ENCODE results near the gene EXOC7.
"Not testable (repeated sequence)": the region's sequence is repeated elsewhere in the genome, so short reads cannot be mapped to it uniquely, and the experiment has no call there.

EXOC7 gene

GRCh38 chr17:76044475-76045007, 59.0 kb downstream of the EXOC7 start:
- H3K4me1 ChIP-seq (ENCODE audit: control insufficient read depth, insufficient read depth, low read length), result peaks cover 22% of the 10 kb centered on the region
- not testable (repeated sequence) for H3K27ac ChIP-seq (ENCODE audit: low read depth, low read length); H3K27me3 ChIP-seq (ENCODE audit: control insufficient read depth, insufficient read depth, low read length); H3K9ac ChIP-seq (ENCODE audit: low read depth, low read length); H3K4me3 ChIP-seq (ENCODE audit: low read depth, low read length); H3K9me3 ChIP-seq (ENCODE audit: control insufficient read depth, insufficient read depth, low read length)
- peaks cover 95% of the 10 kb centered on the region for H3K36me3 ChIP-seq (ENCODE audit: control insufficient read depth, insufficient read depth, low read length)

- not testable (repeated sequence) for H3K4me3 ChIP-seq (ENCODE audit: low read depth, low read length); H3K9me3 ChIP-seq (ENCODE audit: control insufficient read depth, insufficient read depth, low read length); H3K27ac ChIP-seq (ENCODE audit: low read depth, low read length); H3K9ac ChIP-seq (ENCODE audit: low read depth, low read length); H3K27me3 ChIP-seq (ENCODE audit: control insufficient read depth, insufficient read depth, low read length)
- Histone ChIP-seq H3K36me3 (ENCODE audit: control insufficient read depth, insufficient read depth, low read length) (peaks cover 92% of the 10 kb centered on the region), H3K4me1 (ENCODE audit: control insufficient read depth, insufficient read depth, low read length) (peaks cover 18% of the 10 kb centered on the region)
Observed at GRCh38 chr17:76042868-76043267, 60.7 kb downstream of the EXOC7 start.

- Histone ChIP-seq H3K9me3 (ENCODE audit: control insufficient read depth, insufficient read depth, low read length) (no peaks in the 10 kb centered on the region), H3K4me3 (ENCODE audit: low read depth, low read length) (no peak overlapping the region), H3K27me3 (ENCODE audit: control insufficient read depth, insufficient read depth, low read length) (no peaks in the 10 kb centered on the region), H3K36me3 (ENCODE audit: control insufficient read depth, insufficient read depth, low read length) (peaks cover 74% of the 10 kb centered on the region), H3K4me1 (ENCODE audit: control insufficient read depth, insufficient read depth, low read length) (peaks cover 25% of the 10 kb centered on the region), H3K9ac (ENCODE audit: low read depth, low read length) (no peak overlapping the region), H3K27ac (ENCODE audit: low read depth, low read length) (peak overlapping the region; percentile 90)
Observed at GRCh38 chr17:76040376-76040775, 63.2 kb downstream of the EXOC7 start.

GRCh38 chr17:76039121-76039520, 64.5 kb downstream of the EXOC7 start:
- Histone ChIP-seq H3K27ac (ENCODE audit: low read depth, low read length) (peak overlapping the region; percentile 90), H3K4me1 (ENCODE audit: control insufficient read depth, insufficient read depth, low read length) (peaks cover 25% of the 10 kb centered on the region), H3K9ac (ENCODE audit: low read depth, low read length) (no peak overlapping the region), H3K36me3 (ENCODE audit: control insufficient read depth, insufficient read depth, low read length) (peaks cover 61% of the 10 kb centered on the region), H3K27me3 (ENCODE audit: control insufficient read depth, insufficient read depth, low read length) (no peaks in the 10 kb centered on the region), H3K9me3 (ENCODE audit: control insufficient read depth, insufficient read depth, low read length) (no peaks in the 10 kb centered on the region), H3K4me3 (ENCODE audit: low read depth, low read length) (no peak overlapping the region)

GRCh38 chr17:76038050-76038449, 65.5 kb downstream of the EXOC7 start:
- Histone ChIP-seq H3K4me3 (ENCODE audit: low read depth, low read length) (no peak overlapping the region), H3K9ac (ENCODE audit: low read depth, low read length) (no peak overlapping the region), H3K36me3 (ENCODE audit: control insufficient read depth, insufficient read depth, low read length) (peaks cover 50% of the 10 kb centered on the region), H3K4me1 (ENCODE audit: control insufficient read depth, insufficient read depth, low read length) (peaks cover 25% of the 10 kb centered on the region), H3K27me3 (ENCODE audit: control insufficient read depth, insufficient read depth, low read length) (no peaks in the 10 kb centered on the region), H3K9me3 (ENCODE audit: control insufficient read depth, insufficient read depth, low read length) (no peaks in the 10 kb centered on the region), H3K27ac (ENCODE audit: low read depth, low read length) (no peak overlapping the region)

GRCh38 chr17:76036497-76037261, 66.9 kb downstream of the EXOC7 start:
- Histone ChIP-seq H3K4me3 (ENCODE audit: low read depth, low read length) (no peak overlapping the region), H3K9me3 (ENCODE audit: control insufficient read depth, insufficient read depth, low read length) (no peaks in the 10 kb centered on the region), H3K4me1 (ENCODE audit: control insufficient read depth, insufficient read depth, low read length) (peaks cover 25% of the 10 kb centered on the region), H3K9ac (ENCODE audit: low read depth, low read length) (no peak overlapping the region), H3K27me3 (ENCODE audit: control insufficient read depth, insufficient read depth, low read length) (no peaks in the 10 kb centered on the region), H3K27ac (ENCODE audit: low read depth, low read length) (peak overlapping the region; percentile 31), H3K36me3 (ENCODE audit: control insufficient read depth, insufficient read depth, low read length) (peaks cover 38% of the 10 kb centered on the region)

- Histone ChIP-seq H3K4me3 (ENCODE audit: low read depth, low read length) (no peak overlapping the region), H3K9ac (ENCODE audit: low read depth, low read length) (no peak overlapping the region), H3K27me3 (ENCODE audit: control insufficient read depth, insufficient read depth, low read length) (no peaks in the 10 kb centered on the region), H3K9me3 (ENCODE audit: control insufficient read depth, insufficient read depth, low read length) (no peaks in the 10 kb centered on the region), H3K27ac (ENCODE audit: low read depth, low read length) (no peak overlapping the region), H3K36me3 (ENCODE audit: control insufficient read depth, insufficient read depth, low read length) (peaks cover 19% of the 10 kb centered on the region), H3K4me1 (ENCODE audit: control insufficient read depth, insufficient read depth, low read length) (peaks cover 12% of the 10 kb centered on the region)
Observed at GRCh38 chr17:76034428-76035350, 68.9 kb downstream of the EXOC7 start.

- Histone ChIP-seq H3K27me3 (ENCODE audit: control insufficient read depth, insufficient read depth, low read length) (no peaks in the 10 kb centered on the region), H3K9ac (ENCODE audit: low read depth, low read length) (no peak overlapping the region), H3K4me1 (ENCODE audit: control insufficient read depth, insufficient read depth, low read length) (peaks cover 13% of the 10 kb centered on the region), H3K9me3 (ENCODE audit: control insufficient read depth, insufficient read depth, low read length) (no peaks in the 10 kb centered on the region), H3K4me3 (ENCODE audit: low read depth, low read length) (no peak overlapping the region), H3K27ac (ENCODE audit: low read depth, low read length) (no peak overlapping the region), H3K36me3 (ENCODE audit: control insufficient read depth, insufficient read depth, low read length) (peaks cover 4% of the 10 kb centered on the region; the same call in 1 of the 2 replicates)
Observed at GRCh38 chr17:76033139-76033538, 70.4 kb downstream of the EXOC7 start.

- H3K9ac ChIP-seq (ENCODE audit: low read depth, low read length), result no peak overlapping the region
- peaks cover 3% of the 10 kb centered on the region; the same call in 1 of the 2 replicates for H3K36me3 ChIP-seq (ENCODE audit: control insufficient read depth, insufficient read depth, low read length)
- H3K27me3 ChIP-seq (ENCODE audit: control insufficient read depth, insufficient read depth, low read length), result no peaks in the 10 kb centered on the region
- peaks cover 12% of the 10 kb centered on the region for H3K4me1 ChIP-seq (ENCODE audit: control insufficient read depth, insufficient read depth, low read length)
- H3K27ac ChIP-seq (ENCODE audit: low read depth, low read length), result no peak overlapping the region
- no peaks in the 10 kb centered on the region for H3K9me3 ChIP-seq (ENCODE audit: control insufficient read depth, insufficient read depth, low read length)
- no peak overlapping the region for H3K4me3 ChIP-seq (ENCODE audit: low read depth, low read length)
Observed at GRCh38 chr17:76032780-76033108, 70.8 kb downstream of the EXOC7 start.

- Histone ChIP-seq H3K36me3 (ENCODE audit: control insufficient read depth, insufficient read depth, low read length) (no peaks in the 10 kb centered on the region), H3K9me3 (ENCODE audit: control insufficient read depth, insufficient read depth, low read length) (no peaks in the 10 kb centered on the region), H3K4me3 (ENCODE audit: low read depth, low read length) (no peak overlapping the region), H3K4me1 (ENCODE audit: control insufficient read depth, insufficient read depth, low read length) (peaks cover 10% of the 10 kb centered on the region), H3K9ac (ENCODE audit: low read depth, low read length) (no peak overlapping the region), H3K27ac (ENCODE audit: low read depth, low read length) (no peak overlapping the region), H3K27me3 (ENCODE audit: control insufficient read depth, insufficient read depth, low read length) (no peaks in the 10 kb centered on the region)
Observed at GRCh38 chr17:76032073-76032779, 71.4 kb downstream of the EXOC7 start.
